ENCODE measurements around the gene SEC24C.

DNA sequence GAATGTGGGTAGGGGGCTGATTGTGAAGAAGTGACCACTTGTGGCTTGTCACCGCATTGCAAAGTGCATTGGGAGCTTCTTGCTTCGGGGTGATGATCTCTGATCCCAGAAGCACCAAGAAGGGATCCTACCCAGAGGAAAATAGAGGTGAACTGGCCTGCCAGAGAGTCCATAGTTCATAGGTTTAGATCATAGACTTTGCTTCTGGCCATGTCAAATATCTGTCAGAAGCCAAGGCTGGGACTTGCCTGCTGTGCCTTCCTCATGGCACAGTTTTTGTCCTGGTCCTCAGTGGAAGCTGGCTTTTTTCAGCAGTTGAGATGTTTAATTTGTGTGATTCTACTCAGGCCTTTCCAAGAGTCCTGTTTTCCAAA, 42.3 kb downstream of the SEC24C start:
- TF ChIP-seq POLR2A (IDR thresholded peaks at IDR 0.05; ENCODE audit: low read depth, low read length) = no peak
- TF ChIP-seq, protein P1, sequence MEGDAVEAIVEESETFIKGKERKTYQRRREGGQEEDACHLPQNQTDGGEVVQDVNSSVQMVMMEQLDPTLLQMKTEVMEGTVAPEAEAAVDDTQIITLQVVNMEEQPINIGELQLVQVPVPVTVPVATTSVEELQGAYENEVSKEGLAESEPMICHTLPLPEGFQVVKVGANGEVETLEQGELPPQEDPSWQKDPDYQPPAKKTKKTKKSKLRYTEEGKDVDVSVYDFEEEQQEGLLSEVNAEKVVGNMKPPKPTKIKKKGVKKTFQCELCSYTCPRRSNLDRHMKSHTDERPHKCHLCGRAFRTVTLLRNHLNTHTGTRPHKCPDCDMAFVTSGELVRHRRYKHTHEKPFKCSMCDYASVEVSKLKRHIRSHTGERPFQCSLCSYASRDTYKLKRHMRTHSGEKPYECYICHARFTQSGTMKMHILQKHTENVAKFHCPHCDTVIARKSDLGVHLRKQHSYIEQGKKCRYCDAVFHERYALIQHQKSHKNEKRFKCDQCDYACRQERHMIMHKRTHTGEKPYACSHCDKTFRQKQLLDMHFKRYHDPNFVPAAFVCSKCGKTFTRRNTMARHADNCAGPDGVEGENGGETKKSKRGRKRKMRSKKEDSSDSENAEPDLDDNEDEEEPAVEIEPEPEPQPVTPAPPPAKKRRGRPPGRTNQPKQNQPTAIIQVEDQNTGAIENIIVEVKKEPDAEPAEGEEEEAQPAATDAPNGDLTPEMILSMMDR (conservative IDR thresholded peaks at IDR 0.05; ENCODE audit: low read depth, low read length) = no peak
- TF ChIP-seq, protein P2, sequence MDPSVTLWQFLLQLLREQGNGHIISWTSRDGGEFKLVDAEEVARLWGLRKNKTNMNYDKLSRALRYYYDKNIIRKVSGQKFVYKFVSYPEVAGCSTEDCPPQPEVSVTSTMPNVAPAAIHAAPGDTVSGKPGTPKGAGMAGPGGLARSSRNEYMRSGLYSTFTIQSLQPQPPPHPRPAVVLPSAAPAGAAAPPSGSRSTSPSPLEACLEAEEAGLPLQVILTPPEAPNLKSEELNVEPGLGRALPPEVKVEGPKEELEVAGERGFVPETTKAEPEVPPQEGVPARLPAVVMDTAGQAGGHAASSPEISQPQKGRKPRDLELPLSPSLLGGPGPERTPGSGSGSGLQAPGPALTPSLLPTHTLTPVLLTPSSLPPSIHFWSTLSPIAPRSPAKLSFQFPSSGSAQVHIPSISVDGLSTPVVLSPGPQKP (IDR thresholded peaks at IDR 0.05; ENCODE audit: borderline replicate concordance, low read depth, low read length) = no peak
- no peak for TF ChIP-seq MAZ (IDR thresholded peaks at IDR 0.05; ENCODE audit: borderline replicate concordance, low read depth, low read length)
- TF ChIP-seq MAFK (IDR thresholded peaks at IDR 0.05; ENCODE audit: low read depth, low read length) = no peak

Measured in IMR-90 (cell line).